ENCODE data around the gene CCNK.

Gene CCNK

GRCh38 chr14:99479906-99480869 lies 1.0 kb upstream of the CCNK start, which contains the start of gene SETD3:
TSS of gene SETD3 (minus strand) at chr14:99480859. CDS start at chr14:99465805, 15,054 bp downstream.
- Histone ChIP-seq H3K4me2 (ENCODE audit: low read depth, low read length, poor library complexity, severe bottlenecking) (peak within 1 kb of the TSS; percentile 99), H3K36me3 (ENCODE audit: insufficient read depth, low read length) (no peaks in the 10 kb centered on the region), H3K4me1 (ENCODE audit: insufficient read depth, low read length, poor library complexity, severe bottlenecking) (peaks cover 59% of the 10 kb centered on the region), H3K9me2 (replicated peaks; ENCODE audit: low read depth, low read length) (no peaks in the 10 kb centered on the region), H3K4me3 (ENCODE audit: low read length, poor library complexity, severe bottlenecking) (peak within 1 kb of the TSS; percentile 95), H2AFZ (ENCODE audit: low read length) (peak within 1 kb of the TSS; percentile 66), H3K79me2 (ENCODE audit: insufficient read depth, low read length) (peaks cover 89% of the 10 kb centered on the region), H3K27me3 (ENCODE audit: insufficient read depth, low read length, poor library complexity, severe bottlenecking) (no peaks in the 10 kb centered on the region), H3K9ac (ENCODE audit: low read depth, low read length, poor library complexity, severe bottlenecking) (peak within 1 kb of the TSS; percentile 82), H3K9me3 (ENCODE audit: insufficient read depth, low read depth, low read length) (no peaks in the 10 kb centered on the region), H4K20me1 (ENCODE audit: insufficient read depth, low read length, poor library complexity, severe bottlenecking) (peaks cover 82% of the 10 kb centered on the region), H3F3A (ENCODE audit: low read depth) (no peaks in the 10 kb centered on the region)
- TF ChIP-seq EZH2phosphoT487 (IDR thresholded peaks at IDR 0.05; ENCODE audit: borderline replicate concordance) (no peak), CTCF (conservative IDR thresholded peaks at IDR 0.05; ENCODE audit: low read length) (no peak)

GRCh38 chr14:99481745-99482099 lies 513 bp downstream of the CCNK start:
- TF ChIP-seq EZH2phosphoT487 (IDR thresholded peaks at IDR 0.05; ENCODE audit: borderline replicate concordance) (no peak), CTCF (conservative IDR thresholded peaks at IDR 0.05; ENCODE audit: low read length) (no peak)
- Histone ChIP-seq H3K79me2 (ENCODE audit: insufficient read depth, low read length) (peaks cover 87% of the 10 kb centered on the region), H3K27me3 (ENCODE audit: insufficient read depth, low read length, poor library complexity, severe bottlenecking) (no peaks in the 10 kb centered on the region), H3K4me2 (ENCODE audit: low read depth, low read length, poor library complexity, severe bottlenecking) (peak overlapping the region; percentile 91), H3K36me3 (ENCODE audit: insufficient read depth, low read length) (no peaks in the 10 kb centered on the region), H3K4me3 (ENCODE audit: low read length, poor library complexity, severe bottlenecking) (peak overlapping the region; percentile 95), H4K20me1 (ENCODE audit: insufficient read depth, low read length, poor library complexity, severe bottlenecking) (peaks cover 81% of the 10 kb centered on the region), H3F3A (ENCODE audit: low read depth) (no peaks in the 10 kb centered on the region), H3K9me3 (ENCODE audit: insufficient read depth, low read depth, low read length) (no peaks in the 10 kb centered on the region), H3K9me2 (replicated peaks; ENCODE audit: low read depth, low read length) (no peaks in the 10 kb centered on the region), H3K9ac (ENCODE audit: low read depth, low read length, poor library complexity, severe bottlenecking) (peak overlapping the region; percentile 82), H3K4me1 (ENCODE audit: insufficient read depth, low read length, poor library complexity, severe bottlenecking) (peaks cover 51% of the 10 kb centered on the region), H2AFZ (ENCODE audit: low read length) (peak overlapping the region; percentile 66)

- Histone ChIP-seq H3K9me3 (ENCODE audit: insufficient read depth, low read depth, low read length) (no peaks in the 10 kb centered on the region), H3K9ac (ENCODE audit: low read depth, low read length, poor library complexity, severe bottlenecking) (peak overlapping the region; percentile 82), H3K4me1 (ENCODE audit: insufficient read depth, low read length, poor library complexity, severe bottlenecking) (peaks cover 32% of the 10 kb centered on the region), H3K36me3 (ENCODE audit: insufficient read depth, low read length) (no peaks in the 10 kb centered on the region), H4K20me1 (ENCODE audit: insufficient read depth, low read length, poor library complexity, severe bottlenecking) (peaks cover 80% of the 10 kb centered on the region), H3K79me2 (ENCODE audit: insufficient read depth, low read length) (peaks cover 86% of the 10 kb centered on the region), H3K4me3 (ENCODE audit: low read length, poor library complexity, severe bottlenecking) (peak overlapping the region; percentile 95), H3K27me3 (ENCODE audit: insufficient read depth, low read length, poor library complexity, severe bottlenecking) (no peaks in the 10 kb centered on the region), H2AFZ (ENCODE audit: low read length) (no peak overlapping the region), H3F3A (ENCODE audit: low read depth) (no peaks in the 10 kb centered on the region), H3K9me2 (replicated peaks; ENCODE audit: low read depth, low read length) (no peaks in the 10 kb centered on the region), H3K4me2 (ENCODE audit: low read depth, low read length, poor library complexity, severe bottlenecking) (peak overlapping the region; percentile 91)
- TF ChIP-seq CTCF (conservative IDR thresholded peaks at IDR 0.05; ENCODE audit: low read length): no peak
- TF ChIP-seq EZH2phosphoT487 (IDR thresholded peaks at IDR 0.05; ENCODE audit: borderline replicate concordance): no peak
These were observed 2.9 kb downstream of the CCNK start for GRCh38 chr14:99484106-99484505.

Measured in Loucy (cell line).